Astrocyte (in vitro differentiated cells and primary cell): ENCODE data around the gene RAD50. TPM values are rescaled to one million over a fixed set of nuclear protein-coding genes. Genes with fewer than 3 reads are reported as not detected.

Experiments
- DNase-seq: peaks from one replicate; pipeline ENCODE4 v3.0.0-alpha.2; 2010; ENCODE audit warnings: low read depth
- FAIRE-seq: peaks from 2 replicates; lab custom pipeline; 2011; peaks lifted over from hg19 to GRCh38; lab: Jason Lieb, UNC
- H2AFZ ChIP-seq: 2 replicates; pipeline ENCODE4 v1.6.0; 2012; ENCODE audit warnings: low read depth, low read length, inconsistent platforms
- H3K27ac ChIP-seq: 2 replicates; pipeline ENCODE4 v1.5.1; 2011; ENCODE audit warnings: low read depth, low read length, inconsistent platforms
- H3K27me3 ChIP-seq: 2 replicates; pipeline ENCODE4 v1.6.0; 2011; ENCODE audit warnings: low read length, inconsistent platforms; ENCODE audit not compliant: insufficient read depth
- H3K36me3 ChIP-seq: 2 replicates; pipeline ENCODE4 v1.5.1; 2011; ENCODE audit warnings: low read length, inconsistent platforms; ENCODE audit not compliant: insufficient read depth
- H3K4me1 ChIP-seq: 2 replicates; pipeline ENCODE4 v1.5.1; 2011; ENCODE audit warnings: low read length, inconsistent platforms; ENCODE audit not compliant: insufficient read depth
- H3K4me2 ChIP-seq: 2 replicates; pipeline ENCODE4 v1.6.0; 2012; ENCODE audit warnings: low read length, inconsistent platforms
- H3K4me3 ChIP-seq: 2 replicates; pipeline ENCODE4 v1.5.1; 2011; ENCODE audit warnings: low read depth, mild to moderate bottlenecking, low read length, inconsistent platforms; ENCODE audit not compliant: insufficient read depth
- H3K79me2 ChIP-seq: 2 replicates; pipeline ENCODE4 v1.6.0; 2012; ENCODE audit warnings: mild to moderate bottlenecking, low read length, inconsistent platforms; ENCODE audit not compliant: insufficient read depth
- H3K9ac ChIP-seq: 2 replicates; pipeline ENCODE4 v1.6.0; 2012; ENCODE audit warnings: mild to moderate bottlenecking, low read length, inconsistent platforms
- H3K9me3 ChIP-seq: 2 replicates; pipeline ENCODE4 v1.5.1; 2012; ENCODE audit warnings: low read depth, mild to moderate bottlenecking, low read length, inconsistent platforms; ENCODE audit not compliant: insufficient read depth
- H4K20me1 ChIP-seq: 2 replicates; pipeline ENCODE4 v1.6.0; 2012; ENCODE audit warnings: low read length, inconsistent platforms; ENCODE audit not compliant: insufficient read depth
- H3K27ac Mint-ChIP-seq: one replicate; pipeline ENCODE4 v1.8.0; 2021; ENCODE audit warnings: mild to moderate bottlenecking, mixed read lengths; ENCODE audit not compliant: unreplicated experiment
- H3K27me3 Mint-ChIP-seq: one replicate; pipeline ENCODE4 v1.8.0; 2021; ENCODE audit warnings: low read depth, mixed read lengths; ENCODE audit not compliant: unreplicated experiment
- H3K36me3 Mint-ChIP-seq: one replicate; pipeline ENCODE4 v1.8.0; 2021; ENCODE audit warnings: low read depth, mixed read lengths; ENCODE audit not compliant: unreplicated experiment
- H3K4me1 Mint-ChIP-seq: one replicate; pipeline ENCODE4 v1.8.0; 2021; ENCODE audit warnings: low read depth, mixed read lengths; ENCODE audit not compliant: unreplicated experiment
- H3K4me3 Mint-ChIP-seq: one replicate; pipeline ENCODE4 v1.8.0; 2021; ENCODE audit warnings: mild to moderate bottlenecking, moderate library complexity, mixed read lengths; ENCODE audit not compliant: unreplicated experiment
- H3K9me3 Mint-ChIP-seq: one replicate; pipeline ENCODE4 v1.8.0; 2021; ENCODE audit warnings: mild to moderate bottlenecking, mixed read lengths; ENCODE audit not compliant: unreplicated experiment
- EZH2 ChIP-seq: IDR thresholded peaks from 2 replicates; pipeline ENCODE4 v1.6.1; 2012; ENCODE audit warnings: mild to moderate bottlenecking, low read length, inconsistent platforms; ENCODE audit not compliant: insufficient read depth
- total RNA-seq: library from RNA; stranded (reverse); gene quantifications from 2 replicates; pipeline ENCODE4 v1.2.1, GENCODE V29; 2021
- TF ChIP-seq, protein P1 (sequence below): IDR thresholded peaks from 2 replicates; pipeline ENCODE4 v1.5.1; 2011; ENCODE audit warnings: low read depth, mild to moderate bottlenecking, inconsistent platforms, low read length, moderate library complexity; ENCODE audit not compliant: insufficient read depth

RAD50 gene
- total RNA-seq, 1 donor from 2014 or later = 26.8 TPM

DNA sequence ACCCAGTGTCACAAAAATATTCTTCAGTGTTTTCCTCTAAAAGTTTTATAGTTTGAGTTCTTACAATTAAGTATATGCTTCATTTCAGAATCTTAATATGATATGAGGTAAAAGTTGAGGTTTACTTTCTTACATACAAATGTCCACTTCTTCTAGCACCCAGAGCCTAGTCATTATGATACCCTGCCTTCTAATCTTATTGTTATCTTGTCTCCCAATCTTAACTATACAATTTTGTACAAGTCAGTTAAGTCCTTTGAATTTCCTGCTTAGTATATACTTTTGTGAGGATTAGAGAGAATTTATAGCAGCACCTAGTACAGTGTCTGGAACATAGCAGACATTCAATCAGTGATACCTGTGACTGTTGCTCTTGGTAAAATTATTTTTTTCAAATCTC lies 29.3 kb downstream of the RAD50 start:
- no peaks in the 10 kb centered on the region for H4K20me1 ChIP-seq
- H3K4me1 ChIP-seq = no peaks in the 10 kb centered on the region
- H2AFZ ChIP-seq = no peak overlapping the region
- no peak overlapping the region for H3K9ac ChIP-seq
- Mint-ChIP-seq H3K9me3 (no peaks in the 10 kb centered on the region), H3K27ac (no peak overlapping the region), H3K27me3 (no peaks in the 10 kb centered on the region), H3K4me1 (no peaks in the 10 kb centered on the region), H3K4me3 (no peak overlapping the region), H3K36me3 (peaks cover 7% of the 10 kb centered on the region)
- H3K4me2 ChIP-seq = no peak overlapping the region
- no peak overlapping the region for H3K4me3 ChIP-seq
- no peaks in the 10 kb centered on the region for H3K27me3 ChIP-seq
- no peak for TF ChIP-seq EZH2
- TF ChIP-seq, protein P1, sequence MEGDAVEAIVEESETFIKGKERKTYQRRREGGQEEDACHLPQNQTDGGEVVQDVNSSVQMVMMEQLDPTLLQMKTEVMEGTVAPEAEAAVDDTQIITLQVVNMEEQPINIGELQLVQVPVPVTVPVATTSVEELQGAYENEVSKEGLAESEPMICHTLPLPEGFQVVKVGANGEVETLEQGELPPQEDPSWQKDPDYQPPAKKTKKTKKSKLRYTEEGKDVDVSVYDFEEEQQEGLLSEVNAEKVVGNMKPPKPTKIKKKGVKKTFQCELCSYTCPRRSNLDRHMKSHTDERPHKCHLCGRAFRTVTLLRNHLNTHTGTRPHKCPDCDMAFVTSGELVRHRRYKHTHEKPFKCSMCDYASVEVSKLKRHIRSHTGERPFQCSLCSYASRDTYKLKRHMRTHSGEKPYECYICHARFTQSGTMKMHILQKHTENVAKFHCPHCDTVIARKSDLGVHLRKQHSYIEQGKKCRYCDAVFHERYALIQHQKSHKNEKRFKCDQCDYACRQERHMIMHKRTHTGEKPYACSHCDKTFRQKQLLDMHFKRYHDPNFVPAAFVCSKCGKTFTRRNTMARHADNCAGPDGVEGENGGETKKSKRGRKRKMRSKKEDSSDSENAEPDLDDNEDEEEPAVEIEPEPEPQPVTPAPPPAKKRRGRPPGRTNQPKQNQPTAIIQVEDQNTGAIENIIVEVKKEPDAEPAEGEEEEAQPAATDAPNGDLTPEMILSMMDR = no peak
- no peak for DNase-seq
- no peak for FAIRE-seq
- H3K36me3 ChIP-seq = peaks cover 8% of the 10 kb centered on the region
- no peaks in the 10 kb centered on the region for H3K9me3 ChIP-seq
- no peak overlapping the region for H3K27ac ChIP-seq
- H3K79me2 ChIP-seq = no peaks in the 10 kb centered on the region

DNA sequence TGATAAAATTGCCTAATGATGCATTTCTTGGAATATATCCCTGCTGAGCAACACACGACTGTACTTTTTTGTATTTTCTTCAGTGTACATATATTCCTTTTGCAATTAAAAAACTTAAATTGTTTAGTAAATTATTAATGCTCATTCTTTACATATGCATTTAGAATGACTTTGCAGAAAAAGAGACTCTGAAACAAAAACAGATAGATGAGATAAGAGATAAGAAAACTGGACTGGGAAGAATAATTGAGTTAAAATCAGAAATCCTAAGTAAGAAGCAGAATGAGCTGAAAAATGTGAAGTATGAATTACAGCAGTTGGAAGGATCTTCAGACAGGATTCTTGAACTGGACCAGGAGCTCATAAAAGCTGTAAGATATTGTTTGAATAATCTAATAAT lies 32.7 kb downstream of the RAD50 start:
- Histone ChIP-seq H3K9ac (no peak overlapping the region), H3K4me3 (no peak overlapping the region), H3K4me1 (no peaks in the 10 kb centered on the region), H4K20me1 (no peaks in the 10 kb centered on the region), H3K9me3 (no peaks in the 10 kb centered on the region), H3K27me3 (no peaks in the 10 kb centered on the region), H3K79me2 (no peaks in the 10 kb centered on the region), H2AFZ (no peak overlapping the region), H3K4me2 (no peak overlapping the region), H3K27ac (no peak overlapping the region), H3K36me3 (peaks cover 10% of the 10 kb centered on the region)
- H3K27me3 Mint-ChIP-seq = no peaks in the 10 kb centered on the region
- no peak for DNase-seq
- FAIRE-seq = no peak
- no peak overlapping the region for H3K27ac Mint-ChIP-seq
- peaks cover 4% of the 10 kb centered on the region for H3K4me1 Mint-ChIP-seq
- H3K4me3 Mint-ChIP-seq = no peak overlapping the region
- no peaks in the 10 kb centered on the region for H3K9me3 Mint-ChIP-seq
- TF ChIP-seq, protein P1 = no peak
- no peak for TF ChIP-seq EZH2
- peaks cover 4% of the 10 kb centered on the region for H3K36me3 Mint-ChIP-seq

DNA sequence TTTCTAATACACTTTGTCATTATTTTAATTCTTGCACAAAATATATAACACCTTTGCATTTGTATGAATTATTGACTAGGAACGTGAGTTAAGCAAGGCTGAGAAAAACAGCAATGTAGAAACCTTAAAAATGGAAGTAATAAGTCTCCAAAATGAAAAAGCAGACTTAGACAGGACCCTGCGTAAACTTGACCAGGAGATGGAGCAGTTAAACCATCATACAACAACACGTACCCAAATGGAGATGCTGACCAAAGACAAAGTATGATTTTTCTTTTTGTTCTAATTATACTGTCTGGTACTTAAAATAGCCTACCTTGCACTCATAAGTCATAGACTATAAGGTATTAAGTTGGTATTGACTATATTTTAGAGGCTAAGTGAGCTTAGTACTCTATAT lies 34.4 kb downstream of the RAD50 start:
- Histone ChIP-seq H3K27ac (no peak overlapping the region), H3K9ac (no peak overlapping the region), H3K4me1 (no peaks in the 10 kb centered on the region), H3K9me3 (no peaks in the 10 kb centered on the region), H3K27me3 (no peaks in the 10 kb centered on the region), H2AFZ (no peak overlapping the region), H3K79me2 (no peaks in the 10 kb centered on the region), H4K20me1 (no peaks in the 10 kb centered on the region), H3K36me3 (peaks cover 13% of the 10 kb centered on the region), H3K4me2 (no peak overlapping the region), H3K4me3 (no peak overlapping the region)
- DNase-seq (no peak), FAIRE-seq (no peak)
- TF ChIP-seq, protein P1 = no peak
- no peak for TF ChIP-seq EZH2
- H3K27ac Mint-ChIP-seq = no peak overlapping the region
- peaks cover 6% of the 10 kb centered on the region for H3K36me3 Mint-ChIP-seq
- H3K9me3 Mint-ChIP-seq = no peaks in the 10 kb centered on the region
- peaks cover 4% of the 10 kb centered on the region for H3K4me1 Mint-ChIP-seq
- no peak overlapping the region for H3K4me3 Mint-ChIP-seq
- H3K27me3 Mint-ChIP-seq = no peaks in the 10 kb centered on the region
